Esophagus muscularis mucosa (tissue), 3 donors: Measurements from ENCODE around the gene MPPED1.

Experiments used
- EP300 ChIP-seq: sonication (generic); formaldehyde crosslinking; IDR thresholded peaks from one replicate; pipeline ENCODE4 v1.6.1; 2017; ENCODE audit warnings: antibody characterized with exemption
- TF ChIP-seq, protein P1 (sequence below), 3 experiments: fragments of 200-600 bp in 2 of 3; fragments of 450-650 bp in 1 of 3; sonication (generic) in 2 of 3; IDR thresholded peaks; one replicate each; pipeline ENCODE4 v1.5.1; 2017 to 2019; ENCODE audit warnings: antibody characterized with exemption in 3 of 3, mild to moderate bottlenecking in 2 of 3, moderate library complexity in 1 of 3

- TF ChIP-seq, protein P1, sequence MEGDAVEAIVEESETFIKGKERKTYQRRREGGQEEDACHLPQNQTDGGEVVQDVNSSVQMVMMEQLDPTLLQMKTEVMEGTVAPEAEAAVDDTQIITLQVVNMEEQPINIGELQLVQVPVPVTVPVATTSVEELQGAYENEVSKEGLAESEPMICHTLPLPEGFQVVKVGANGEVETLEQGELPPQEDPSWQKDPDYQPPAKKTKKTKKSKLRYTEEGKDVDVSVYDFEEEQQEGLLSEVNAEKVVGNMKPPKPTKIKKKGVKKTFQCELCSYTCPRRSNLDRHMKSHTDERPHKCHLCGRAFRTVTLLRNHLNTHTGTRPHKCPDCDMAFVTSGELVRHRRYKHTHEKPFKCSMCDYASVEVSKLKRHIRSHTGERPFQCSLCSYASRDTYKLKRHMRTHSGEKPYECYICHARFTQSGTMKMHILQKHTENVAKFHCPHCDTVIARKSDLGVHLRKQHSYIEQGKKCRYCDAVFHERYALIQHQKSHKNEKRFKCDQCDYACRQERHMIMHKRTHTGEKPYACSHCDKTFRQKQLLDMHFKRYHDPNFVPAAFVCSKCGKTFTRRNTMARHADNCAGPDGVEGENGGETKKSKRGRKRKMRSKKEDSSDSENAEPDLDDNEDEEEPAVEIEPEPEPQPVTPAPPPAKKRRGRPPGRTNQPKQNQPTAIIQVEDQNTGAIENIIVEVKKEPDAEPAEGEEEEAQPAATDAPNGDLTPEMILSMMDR (IDR thresholded peaks at IDR 0.05): no peak
- TF ChIP-seq EP300: no peak
Observed at GRCh38 chr22:43427296-43428004, 15.6 kb downstream of the MPPED1 start.
